ENCODE results near the gene HEATR5B. TPM values are rescaled to one million over a fixed set of nuclear protein-coding genes. Genes with fewer than 3 reads are reported as not detected.

The HEATR5B gene
- total RNA-seq, 120 experiments from 2014 or later: 25.4 to 49.0 (median 39.5) TPM

Other genes with a start within 250 kb of the HEATR5B start
- gene STRN, start 117.8 kb downstream of the HEATR5B start, total RNA-seq: 10 to 100 TPM; 30.4 to 88.9 (median 46.0) TPM
- gene GPATCH11, start 146 bp upstream of the HEATR5B start, total RNA-seq: 10 to 100 TPM; 11.3 to 24.1 (median 17.3) TPM
- gene EIF2AK2, start 72.6 kb upstream of the HEATR5B start, total RNA-seq: 100 to 1,000 TPM in 3 of 120 experiments, 10 to 100 TPM in 117; 30.7 to 122 (median 49.8) TPM
- gene SULT6B1, start 104.3 kb upstream of the HEATR5B start, total RNA-seq: not detected
- gene CEBPZOS, start 112.1 kb upstream of the HEATR5B start, total RNA-seq: 10 to 100 TPM; 31.6 to 64.9 (median 49.0) TPM
- gene CEBPZ, start 147.2 kb upstream of the HEATR5B start, total RNA-seq: 10 to 100 TPM; 18.0 to 44.8 (median 29.7) TPM
- gene NDUFAF7, start 147.3 kb upstream of the HEATR5B start, total RNA-seq: 10 to 100 TPM; 18.9 to 51.7 (median 32.5) TPM
- 10 to 100 TPM in 112 of 120 experiments, 1 to 10 TPM in 8; 7.8 to 37.9 (median 16.4) TPM for gene PRKD3, start 240.5 kb upstream of the HEATR5B start, total RNA-seq